Medulla oblongata (tissue), 1 donor: Measurements from ENCODE around the gene ZNF750.

Experiments
- DNase-seq: peaks from one replicate; pipeline ENCODE4 v3.0.0-alpha.2; 2015; ENCODE audit errors: extremely low spot score

Gene ZNF750

DNA sequence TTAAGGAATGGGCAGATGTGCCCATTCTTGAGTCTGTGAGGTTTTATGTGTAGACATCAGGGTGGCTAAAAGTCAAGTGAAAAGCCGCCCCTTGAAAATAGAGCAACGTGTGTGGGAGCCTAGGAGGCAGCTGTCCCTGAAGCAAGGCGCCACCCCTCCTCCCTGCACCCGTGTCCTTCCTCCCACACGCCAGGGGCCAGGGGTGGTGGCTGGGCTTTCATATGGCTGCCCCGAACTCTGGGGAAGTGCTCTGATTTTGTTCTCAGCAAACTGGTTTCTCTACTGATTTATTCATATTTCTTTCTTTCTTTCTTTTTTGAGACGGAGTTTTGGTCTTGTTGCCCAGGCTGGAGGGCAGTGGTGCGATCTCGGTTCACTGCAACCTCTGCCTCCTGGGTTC, 4.7 kb downstream of the ZNF750 start:
- DNase-seq, result no peak

DNA sequence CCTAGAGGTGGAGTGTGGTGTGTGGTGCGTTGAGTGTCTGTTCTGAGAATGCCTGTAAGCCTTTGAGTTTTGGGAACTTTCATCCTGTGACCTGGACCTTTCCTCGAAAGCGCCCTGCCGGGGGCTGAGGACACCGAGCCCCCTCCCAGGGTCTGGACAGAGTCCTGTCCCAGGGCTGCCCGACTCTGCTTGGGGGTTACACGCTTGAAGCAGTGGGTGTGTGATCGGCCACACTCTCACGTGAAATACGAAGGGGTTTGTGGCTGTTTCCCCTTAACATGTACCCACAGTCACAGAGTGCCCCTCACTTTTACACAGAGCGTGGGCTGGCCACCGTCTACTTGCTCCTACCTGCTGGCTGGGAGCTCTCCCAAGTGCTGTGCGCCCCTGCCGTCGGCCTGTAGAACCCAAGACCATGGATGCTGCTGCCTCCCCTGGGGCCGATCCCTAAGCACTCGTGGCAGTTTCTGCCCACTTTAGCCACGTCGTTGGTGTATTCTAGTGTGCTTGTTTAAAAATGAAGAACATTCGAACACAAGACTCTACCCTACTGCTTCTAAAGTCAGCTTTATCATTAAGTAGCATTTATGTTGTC, 6.8 kb downstream of the ZNF750 start:
- no peak for DNase-seq

DNA sequence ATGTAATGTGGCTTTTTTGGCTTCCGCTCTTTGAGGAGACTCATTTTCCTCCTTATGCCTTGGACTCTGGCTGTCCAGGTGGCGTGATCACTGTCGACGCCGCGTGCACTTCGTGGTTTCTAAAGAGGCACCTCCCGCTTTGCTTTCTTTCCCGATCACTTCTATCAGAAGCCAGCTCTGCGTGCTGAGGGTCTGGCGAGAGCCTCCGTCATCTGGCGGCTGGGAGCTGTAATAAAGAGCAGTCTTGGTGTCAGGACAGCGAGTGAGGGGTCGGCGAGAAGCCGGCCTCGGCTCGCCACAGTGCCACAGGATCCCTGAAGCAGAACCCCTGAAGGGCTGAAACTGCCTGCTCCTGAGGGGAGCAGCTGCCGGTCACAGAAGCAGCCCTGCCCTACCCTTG, 7.4 kb downstream of the ZNF750 start:
- DNase-seq, result no peak

DNA sequence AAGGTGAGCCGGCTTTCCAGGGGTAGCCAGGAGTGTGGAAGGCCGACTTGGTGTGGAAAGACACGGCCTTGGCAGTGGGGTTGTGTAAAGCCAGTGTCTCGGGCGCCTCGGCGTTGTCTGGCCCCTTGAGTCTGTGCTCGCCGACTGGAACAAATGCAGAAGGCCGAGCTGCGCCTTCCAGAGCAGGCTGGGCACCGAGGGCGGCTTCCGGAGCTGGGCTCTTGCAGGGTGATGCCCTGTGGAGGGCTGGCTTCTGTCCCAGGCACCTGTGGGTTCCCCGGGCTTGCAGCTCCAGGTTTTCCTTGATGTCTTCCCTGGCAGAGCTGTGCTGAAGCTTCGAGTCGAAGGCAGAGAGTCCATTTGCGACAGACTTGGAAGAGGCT, 8.0 kb downstream of the ZNF750 start:
- no peak for DNase-seq

DNA sequence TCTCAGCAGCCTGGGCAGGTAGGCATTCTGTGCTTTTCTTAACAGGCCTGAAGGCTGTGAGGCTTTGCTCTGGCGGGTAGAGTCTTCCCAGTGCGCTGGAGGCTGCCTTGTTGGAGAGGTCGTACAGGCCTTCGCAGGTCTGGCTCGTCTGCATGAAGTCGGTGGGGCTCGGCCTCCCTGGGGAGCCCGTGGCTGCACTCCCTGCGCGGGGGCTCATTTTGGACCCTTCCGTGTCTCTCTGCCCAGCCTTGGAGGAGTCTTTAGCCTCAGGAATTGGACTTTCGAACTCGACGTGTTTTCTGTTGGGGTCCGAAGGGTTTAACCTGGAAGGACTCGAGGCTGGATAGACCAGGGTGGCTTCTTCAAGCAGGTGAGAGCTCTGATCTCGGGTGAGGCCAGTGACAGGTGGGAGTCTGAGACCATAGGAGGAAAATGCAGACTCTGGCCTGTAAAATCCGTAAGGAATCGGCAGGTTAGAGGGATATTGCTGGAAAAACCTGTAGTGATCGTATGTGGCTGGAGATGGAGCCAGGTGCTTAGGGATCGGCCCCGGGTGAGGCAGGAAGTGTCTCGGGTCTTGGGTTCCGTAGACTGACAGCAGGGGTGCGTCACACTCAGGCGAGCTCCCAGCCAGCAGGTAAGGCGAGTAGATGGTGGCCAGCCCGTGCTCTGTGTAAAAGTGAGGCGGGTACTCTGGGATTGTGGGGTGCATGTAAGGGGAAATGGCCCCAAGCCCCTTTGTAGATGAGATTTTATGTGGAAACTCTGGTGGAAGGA, 8.6 kb downstream of the ZNF750 start:
- DNase-seq, result no peak

DNA sequence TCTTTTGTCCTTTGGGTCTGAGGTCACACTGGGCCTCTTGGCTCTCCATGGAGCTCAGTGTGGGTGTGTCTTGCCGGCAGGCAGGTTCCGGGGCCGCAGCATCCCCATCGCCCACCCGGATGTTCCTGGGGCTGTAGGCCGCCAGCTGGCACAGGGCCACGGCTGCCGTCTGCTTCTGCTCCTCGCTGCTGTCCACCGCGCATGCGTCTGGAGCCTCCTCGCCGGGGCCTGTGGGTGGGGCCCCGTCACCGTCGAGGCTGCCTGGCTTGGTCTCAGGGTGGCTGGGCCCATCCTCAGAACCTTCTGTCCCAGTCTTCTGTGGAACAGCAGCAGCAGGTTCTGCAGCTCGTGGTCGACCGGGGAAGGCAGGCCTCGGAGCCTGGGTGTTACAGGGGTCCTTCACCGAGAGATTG, 9.6 kb downstream of the ZNF750 start:
- DNase-seq, result no peak

DNA sequence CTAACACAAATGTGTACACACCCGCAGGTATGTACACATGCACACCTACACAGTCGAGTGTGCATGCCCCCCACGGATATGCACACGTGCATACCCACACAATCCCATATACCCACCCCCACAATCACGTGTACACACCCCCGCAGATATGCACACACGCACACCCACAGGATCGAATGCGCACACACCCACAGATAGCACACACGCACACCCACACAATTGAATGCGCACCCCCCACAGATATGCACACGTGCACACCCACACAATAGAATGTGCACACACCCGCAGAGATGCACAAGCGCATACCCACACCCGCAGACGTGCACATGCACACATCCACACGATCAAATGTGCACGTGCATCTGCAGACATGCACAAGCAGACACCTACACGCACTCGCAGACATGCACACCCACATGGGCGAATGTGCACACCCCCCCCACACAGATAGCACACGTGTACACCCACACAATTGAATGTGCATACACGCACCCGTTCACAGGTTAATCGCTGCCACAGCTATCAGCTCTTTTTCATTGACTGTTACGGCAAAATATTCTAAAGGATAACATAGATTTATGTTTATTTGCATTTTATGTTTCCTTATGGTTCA, 10.8 kb downstream of the ZNF750 start:
- no peak for DNase-seq

DNA sequence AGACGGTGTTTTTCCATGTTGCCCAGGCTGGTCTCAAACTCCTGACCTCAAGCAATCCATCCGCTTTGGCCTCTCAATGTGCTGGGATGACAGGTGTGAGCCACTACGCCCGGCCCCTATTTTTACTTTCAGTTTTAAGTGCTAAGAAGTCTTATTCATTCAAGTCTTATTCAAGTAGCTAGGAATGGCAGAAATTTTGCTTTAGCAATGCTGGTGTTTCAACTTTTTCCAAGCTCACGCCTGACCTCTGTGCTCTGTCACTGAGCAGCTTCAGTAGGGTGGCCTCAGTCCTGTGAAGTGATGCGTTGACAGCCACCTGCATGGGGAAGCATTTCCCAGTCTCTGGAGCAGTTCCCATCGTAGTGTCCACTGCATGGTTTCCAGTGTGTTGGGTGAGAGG, 12.9 kb downstream of the ZNF750 start:
- DNase-seq, result no peak

DNA sequence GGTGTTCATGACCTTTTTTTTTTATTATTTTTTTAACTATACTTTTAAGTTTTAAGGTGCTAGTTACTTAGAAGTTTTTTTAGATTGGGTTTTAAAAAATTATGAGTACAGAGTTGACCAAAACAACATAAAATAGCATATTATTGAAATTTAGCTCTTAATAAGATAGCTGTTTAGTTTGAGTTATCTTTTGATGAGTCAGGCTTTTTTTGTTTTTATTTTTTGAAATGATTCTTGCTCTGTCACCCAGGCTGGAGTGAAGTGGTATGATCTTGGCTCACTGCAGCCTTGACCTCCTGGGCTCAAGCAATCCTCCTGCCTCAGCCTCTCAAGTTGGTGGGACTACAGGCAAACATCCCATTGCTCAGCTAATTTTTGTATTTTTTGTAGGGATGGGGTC, 13.6 kb downstream of the ZNF750 start:
- DNase-seq, result no peak

DNA sequence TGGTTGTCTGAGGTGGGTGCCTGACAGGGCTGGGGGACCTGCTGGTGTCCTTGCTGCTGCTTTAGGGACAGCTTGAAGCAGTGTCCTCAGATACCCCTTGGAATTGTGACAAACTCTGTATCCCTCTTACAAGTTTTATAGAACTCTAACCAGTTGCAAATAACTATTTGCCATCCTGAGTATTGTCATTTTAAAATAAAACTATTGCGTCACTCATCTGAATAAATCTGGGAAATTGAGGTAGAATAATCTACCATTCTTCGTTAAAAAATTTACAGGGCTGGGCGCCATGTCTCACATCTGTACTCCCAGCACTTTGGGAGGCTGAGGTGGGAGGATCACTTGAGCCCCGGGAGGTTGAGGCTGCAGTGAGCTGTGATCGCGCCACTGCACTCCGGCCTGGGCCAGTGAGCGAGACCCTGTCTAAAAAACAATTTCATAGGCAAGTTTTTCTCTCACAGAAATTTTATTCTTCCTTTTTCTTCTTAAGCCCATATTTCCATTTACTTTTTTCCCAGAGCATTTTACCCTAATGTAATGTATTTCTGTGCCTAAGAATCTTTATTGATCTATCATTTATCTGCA, 14.2 kb downstream of the ZNF750 start:
- no peak for DNase-seq

DNA sequence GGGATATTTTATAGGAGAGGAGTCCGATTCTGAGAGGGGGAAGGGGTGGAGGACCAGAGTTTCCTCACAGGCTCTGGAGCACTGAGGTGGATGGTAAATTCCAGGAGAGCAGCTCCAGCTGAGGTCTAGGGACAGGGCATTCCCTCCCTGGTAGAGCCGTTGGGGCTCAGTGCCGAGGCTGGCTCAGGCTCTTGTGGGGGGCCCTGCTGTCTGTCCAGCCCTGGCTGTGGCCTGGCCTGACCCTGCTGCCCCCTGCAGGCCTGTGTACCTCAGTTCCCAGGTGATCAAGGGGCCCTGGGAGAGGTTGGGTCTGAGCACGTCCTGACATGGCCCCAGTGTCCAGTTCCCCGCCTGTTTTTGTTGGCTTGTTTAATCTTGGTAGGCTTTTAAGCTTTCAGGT, 16.8 kb downstream of the ZNF750 start:
- DNase-seq, result no peak

DNA sequence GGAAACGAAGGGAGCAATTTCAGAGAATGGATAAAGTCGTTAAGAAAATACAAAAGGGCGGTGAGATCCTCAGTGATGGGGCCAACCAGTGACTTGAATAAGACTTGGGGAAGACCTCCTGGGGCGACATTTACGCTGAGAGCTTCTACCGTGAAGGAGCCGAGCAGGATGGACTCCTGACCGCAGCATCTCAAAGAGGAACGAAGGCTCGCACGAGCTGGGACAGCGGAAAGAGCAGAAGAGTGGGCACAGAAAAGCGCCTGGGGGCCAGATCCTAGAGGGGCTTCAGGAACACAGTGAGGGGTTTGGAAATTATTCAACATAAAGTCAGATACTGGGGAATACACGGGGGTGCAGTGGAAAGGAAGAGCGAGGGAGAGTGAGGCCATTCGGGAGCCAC, 17.5 kb downstream of the ZNF750 start:
- no peak for DNase-seq

DNA sequence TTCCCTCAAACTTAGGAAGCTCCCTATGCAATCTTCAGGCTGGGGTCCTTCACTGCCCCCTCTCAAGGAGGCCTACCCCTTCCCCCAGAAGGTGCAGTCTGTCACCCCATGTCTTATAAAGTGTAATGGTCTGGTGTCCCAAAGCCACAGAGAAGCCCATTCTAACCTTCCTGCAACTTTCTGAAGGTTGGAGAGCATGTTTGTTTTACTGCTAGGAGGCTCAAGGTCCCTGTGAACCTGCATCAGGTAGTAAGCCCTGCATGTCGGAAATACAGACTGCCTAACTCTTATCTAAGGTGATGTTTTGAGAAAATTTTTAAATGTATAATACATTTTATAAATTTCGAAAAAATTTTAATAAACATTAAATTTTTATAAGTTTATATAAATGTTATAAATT, 18.3 kb downstream of the ZNF750 start:
- DNase-seq, result no peak

DNA sequence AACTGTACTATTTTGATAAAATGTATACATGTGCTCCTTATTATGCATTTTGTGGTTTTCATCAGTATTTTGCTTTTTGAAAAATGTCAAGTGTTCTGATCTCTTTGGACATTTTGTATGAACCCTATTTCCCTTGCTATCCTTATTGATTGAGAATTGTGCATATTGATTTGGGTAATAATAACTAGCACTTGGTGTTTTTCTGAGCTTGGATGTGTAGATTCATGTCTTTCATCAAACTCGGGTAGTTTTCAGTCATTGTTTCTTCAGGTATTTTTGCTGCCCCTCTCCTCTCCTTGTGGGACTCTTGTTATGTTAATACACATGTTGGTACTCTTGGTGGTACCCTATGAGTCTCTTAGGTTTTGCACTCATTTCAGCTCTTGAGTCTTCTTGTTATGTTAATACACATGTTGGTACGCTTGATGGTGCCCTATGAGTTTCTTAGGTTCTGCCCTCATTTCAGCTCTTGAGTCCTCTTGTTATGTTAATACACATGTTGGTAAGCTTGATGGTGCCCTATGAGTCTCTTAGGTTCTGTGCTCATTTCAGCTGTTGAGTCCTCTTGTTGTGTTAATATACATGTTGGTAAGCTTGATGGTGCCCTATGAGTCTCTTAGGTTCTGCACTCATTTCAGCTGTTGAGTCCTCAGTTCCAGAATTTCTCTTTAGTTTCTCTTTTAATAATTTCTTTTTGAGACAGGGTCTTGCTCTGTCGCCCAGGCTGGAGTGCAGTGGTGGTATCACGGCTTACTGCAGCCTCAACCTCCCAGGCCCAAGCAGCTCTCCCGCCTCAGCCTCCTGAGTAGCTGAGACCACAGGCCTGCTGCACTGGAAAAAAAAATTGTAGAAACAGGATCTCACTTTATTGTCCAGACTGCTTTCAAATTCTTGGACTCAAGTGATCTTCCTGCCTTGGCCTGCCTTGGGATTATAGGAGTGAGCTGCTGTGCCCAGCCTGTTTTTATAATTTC, 19.3 kb downstream of the ZNF750 start:
- DNase-seq, result no peak

DNA sequence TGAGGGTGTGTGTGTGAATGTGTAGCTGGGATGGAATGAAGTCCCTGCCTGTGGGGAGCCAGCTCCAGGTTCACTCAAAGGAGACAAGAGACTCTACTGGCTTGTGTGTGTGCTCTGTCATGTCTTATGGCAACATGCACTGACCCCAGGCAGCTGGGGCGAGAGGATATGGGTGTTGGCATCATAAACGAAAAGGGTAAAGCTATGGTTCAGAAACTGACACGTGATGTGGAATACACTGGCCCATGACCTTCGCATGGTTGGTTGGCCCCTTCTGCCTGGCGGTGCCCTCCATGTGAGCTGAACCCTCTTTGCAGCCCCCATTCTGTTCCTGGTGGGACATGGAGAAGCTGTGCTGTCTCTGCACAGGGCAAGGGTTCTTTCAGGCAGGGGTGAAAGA, 21.9 kb downstream of the ZNF750 start:
- no peak for DNase-seq

DNA sequence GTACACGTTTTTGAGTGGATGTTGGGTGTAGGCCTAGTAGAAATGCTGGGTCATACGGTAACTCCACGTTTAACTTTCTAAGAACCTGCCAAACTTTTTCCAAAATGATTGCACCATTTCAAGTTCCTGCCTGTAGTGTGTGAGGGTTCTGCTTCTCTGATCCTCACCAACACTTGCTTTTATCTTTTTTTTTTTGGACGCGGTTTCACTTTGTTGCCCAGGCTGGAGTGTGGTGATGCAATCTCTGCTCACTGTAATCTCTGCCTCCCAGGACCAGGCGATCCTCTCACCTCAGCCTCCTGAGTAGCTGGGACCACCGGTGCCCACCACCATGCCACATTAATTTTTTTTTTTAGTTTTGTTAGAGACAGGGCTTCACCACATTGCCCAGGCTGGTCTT, 23.5 kb downstream of the ZNF750 start:
- DNase-seq, result no peak

DNA sequence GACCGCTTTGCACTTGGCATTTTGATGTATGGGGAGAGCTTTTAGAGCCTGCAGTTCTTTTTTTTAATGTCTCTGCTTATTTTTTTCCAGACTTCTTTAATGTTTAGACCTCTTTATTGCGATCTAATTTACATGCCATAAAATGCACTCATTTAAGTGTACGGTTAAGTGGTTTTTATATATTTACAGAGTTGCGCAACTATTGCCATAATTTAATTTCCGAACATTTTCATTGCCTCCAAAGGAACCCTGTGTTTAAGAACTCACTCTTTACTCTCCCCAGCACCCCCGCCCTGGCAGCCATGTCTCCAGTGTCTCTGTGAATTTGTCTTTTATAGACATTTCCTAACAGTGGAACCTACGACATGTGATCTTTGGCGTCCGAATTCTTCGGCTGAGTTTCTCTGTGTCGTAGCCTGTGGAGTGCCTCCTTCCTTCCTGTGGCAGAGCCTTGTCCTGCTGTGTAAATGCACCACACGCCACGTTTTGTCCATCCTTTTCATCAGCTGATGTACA, 24.0 kb downstream of the ZNF750 start:
- no peak for DNase-seq

DNA sequence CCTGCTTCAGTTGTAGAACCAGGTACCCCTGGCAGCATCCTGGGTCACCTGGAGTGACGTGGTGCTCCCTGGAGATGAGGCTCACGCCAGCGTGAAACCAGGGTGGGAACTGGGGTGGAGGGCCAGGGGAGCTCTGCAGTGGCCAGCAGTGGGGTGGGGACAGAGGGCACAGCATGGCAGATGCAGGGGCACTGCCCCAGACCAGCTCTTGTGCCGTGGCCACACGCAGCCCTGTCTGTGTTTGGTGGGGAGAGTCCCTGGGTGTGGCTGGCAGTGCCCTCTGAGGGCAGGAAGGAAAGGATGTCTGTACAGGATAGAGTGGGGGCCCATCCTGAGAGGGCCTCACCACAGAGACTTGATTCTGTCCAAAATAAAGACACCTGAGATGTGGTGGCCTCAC, 24.5 kb downstream of the ZNF750 start:
- DNase-seq, result no peak

DNA sequence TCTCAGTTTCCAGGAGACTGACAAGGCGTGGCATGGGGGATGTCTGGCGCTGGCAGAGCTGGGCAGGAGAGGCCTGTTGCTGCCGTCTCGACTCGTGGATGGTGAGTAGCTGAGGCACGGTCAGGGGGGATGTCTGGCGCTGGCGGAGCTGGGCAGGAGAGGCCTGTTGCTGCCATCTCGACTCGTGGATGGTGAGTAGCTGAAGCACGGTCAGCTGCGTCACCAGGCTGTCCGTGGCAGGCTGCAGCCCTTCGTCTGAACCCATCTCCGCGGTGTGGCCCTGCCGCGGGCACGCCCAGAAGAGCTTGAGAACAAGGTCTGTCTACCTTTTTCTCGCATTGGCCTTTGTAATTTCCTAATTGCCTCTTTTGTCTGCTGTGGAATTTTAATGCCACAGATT, 25.0 kb downstream of the ZNF750 start:
- DNase-seq, result no peak

DNA sequence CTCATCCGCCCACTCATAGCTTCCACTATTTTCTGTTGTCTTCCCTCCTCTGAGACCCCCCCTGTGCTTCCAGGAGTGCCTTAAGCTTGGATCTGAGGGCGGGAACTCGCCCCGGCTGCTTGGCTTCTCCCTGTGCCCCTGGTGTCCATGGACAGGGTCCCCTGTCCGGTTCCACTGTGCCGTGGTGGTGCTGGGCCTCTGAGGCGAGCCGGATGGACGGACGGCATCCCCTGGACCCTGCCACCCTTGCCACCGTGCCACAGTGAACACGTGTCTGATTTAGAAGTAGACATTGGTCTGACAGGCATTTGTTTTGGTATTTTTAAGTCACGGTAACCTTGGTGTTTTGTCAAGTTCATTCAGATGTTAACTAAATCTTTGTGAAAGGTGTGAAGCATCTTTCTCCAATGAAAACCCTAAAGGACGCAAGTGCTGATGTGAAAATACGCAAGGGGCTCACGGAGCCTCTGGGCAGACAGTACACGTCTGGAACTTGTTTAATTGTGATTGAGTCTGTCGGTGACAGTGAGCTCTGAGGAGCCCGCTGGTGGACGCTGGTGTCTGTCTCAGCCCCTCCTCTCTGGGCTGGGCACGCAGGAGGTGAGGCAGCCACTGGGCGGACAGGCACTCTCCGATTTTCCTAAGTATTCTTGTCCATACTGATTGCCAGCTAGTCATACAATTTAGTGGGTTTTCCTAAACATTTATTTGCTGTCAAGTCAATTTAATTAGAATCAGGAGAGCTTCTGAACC, 26.3 kb downstream of the ZNF750 start:
- no peak for DNase-seq

DNA sequence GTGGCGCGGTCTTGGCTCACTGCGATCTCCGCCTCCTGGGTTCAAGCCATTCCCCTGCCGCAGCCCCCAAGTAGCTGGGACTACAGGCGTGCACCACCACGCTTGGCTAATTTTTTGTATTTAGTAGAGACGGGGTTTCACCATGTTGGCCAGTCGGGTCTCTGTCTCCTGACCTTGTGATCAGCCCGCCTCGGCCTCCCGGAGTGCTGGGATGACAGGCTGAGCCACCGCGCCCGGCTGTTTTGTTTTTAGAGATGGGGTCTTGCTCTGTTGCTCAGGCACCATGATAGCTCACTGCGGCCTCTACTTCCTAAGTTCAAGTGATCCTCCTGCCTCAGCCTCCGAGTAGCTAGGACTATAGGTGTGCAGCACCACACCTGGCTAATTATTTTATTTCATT, 27.2 kb downstream of the ZNF750 start:
- DNase-seq, result no peak
